ENCODE data around the gene MAN1C1.

DNA sequence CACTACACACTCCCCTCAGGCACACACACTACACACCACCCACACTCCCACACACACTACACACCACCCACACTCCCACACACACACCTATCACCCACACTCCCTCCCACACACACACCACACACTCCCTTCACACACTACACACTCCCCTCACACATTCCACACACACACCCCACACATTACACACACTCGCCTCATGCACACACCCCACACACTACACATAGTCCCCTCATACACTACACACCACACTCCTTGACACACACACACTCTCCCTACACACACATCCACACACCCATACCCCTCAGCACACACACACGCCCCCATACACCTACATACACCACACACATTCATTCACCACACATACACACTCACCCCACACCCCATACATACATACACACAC is 152.4 kb downstream of the MAN1C1 start:
- TF ChIP-seq, protein P1, sequence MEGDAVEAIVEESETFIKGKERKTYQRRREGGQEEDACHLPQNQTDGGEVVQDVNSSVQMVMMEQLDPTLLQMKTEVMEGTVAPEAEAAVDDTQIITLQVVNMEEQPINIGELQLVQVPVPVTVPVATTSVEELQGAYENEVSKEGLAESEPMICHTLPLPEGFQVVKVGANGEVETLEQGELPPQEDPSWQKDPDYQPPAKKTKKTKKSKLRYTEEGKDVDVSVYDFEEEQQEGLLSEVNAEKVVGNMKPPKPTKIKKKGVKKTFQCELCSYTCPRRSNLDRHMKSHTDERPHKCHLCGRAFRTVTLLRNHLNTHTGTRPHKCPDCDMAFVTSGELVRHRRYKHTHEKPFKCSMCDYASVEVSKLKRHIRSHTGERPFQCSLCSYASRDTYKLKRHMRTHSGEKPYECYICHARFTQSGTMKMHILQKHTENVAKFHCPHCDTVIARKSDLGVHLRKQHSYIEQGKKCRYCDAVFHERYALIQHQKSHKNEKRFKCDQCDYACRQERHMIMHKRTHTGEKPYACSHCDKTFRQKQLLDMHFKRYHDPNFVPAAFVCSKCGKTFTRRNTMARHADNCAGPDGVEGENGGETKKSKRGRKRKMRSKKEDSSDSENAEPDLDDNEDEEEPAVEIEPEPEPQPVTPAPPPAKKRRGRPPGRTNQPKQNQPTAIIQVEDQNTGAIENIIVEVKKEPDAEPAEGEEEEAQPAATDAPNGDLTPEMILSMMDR (IDR thresholded peaks at IDR 0.05; ENCODE audit: low read depth, low read length), result no peak
- no peak for TF ChIP-seq EZH2phosphoT487 (IDR thresholded peaks at IDR 0.05; ENCODE audit: low read depth)

Measured in OCI-LY3 (cell line).